ENCODE data around the gene ADGRB3. TPM values are rescaled to one million over a fixed set of nuclear protein-coding genes. Genes with fewer than 3 reads are reported as not detected.

ADGRB3 gene
- total RNA-seq, 2 donors from 2014 or later, result not detected

DNA sequence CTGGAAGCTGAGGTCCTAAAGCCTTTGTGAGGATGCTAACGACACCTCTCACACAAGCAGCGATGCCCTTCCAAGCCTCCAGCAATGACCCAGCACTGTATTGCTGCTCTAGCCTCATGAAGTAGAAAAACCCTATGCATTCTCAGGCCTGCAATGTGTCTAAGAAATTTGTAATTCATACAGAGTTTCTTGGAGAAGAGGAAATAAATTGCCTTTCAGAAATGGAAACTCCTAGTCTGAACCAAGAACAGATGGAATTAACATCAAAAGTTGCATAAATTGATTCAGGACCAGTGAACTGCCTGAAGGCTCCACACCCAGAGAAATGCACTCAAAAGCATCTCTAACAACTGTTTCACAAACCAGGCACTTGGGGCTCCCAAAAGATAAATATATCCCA, 353.6 kb downstream of the ADGRB3 start:
- H3K27me3 Mint-ChIP-seq, result no peaks in the 10 kb centered on the region
- no peaks in the 10 kb centered on the region for H3K36me3 Mint-ChIP-seq (ENCODE audit: low read depth)
- no peak for DNase-seq
- no peak overlapping the region for H3K4me3 Mint-ChIP-seq
- no peaks in the 10 kb centered on the region for H3K9me3 ChIP-seq (ENCODE audit: control insufficient read depth, low read length, poor library complexity, severe bottlenecking)
- ATAC-seq, result no peak
- H3K27ac Mint-ChIP-seq, result no peak overlapping the region
- H3K4me1 Mint-ChIP-seq, result no peaks in the 10 kb centered on the region

DNA sequence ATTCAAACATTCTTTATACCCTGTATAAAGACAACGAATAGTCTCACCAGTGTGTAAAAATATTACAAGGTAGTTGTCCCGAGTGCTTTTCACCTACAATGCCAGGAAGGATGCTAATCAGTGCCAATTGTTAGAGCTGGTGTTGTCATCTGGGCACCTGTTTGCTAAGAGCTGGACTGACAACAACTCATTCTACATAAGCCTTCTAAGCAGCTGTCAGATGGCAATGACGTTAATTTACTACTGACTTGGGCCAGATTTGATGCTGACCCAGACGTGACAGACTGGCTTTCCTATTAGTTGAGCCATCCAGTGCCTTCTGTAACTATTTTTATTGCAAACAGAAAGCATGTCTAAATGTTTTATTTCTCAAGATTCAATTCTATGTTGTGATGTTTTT, 355.2 kb downstream of the ADGRB3 start:
- Mint-ChIP-seq H3K27ac (no peak overlapping the region), H3K4me3 (no peak overlapping the region), H3K27me3 (no peaks in the 10 kb centered on the region), H3K4me1 (no peaks in the 10 kb centered on the region), H3K36me3 (ENCODE audit: low read depth) (no peaks in the 10 kb centered on the region)
- DNase-seq (no peak), ATAC-seq (no peak)
- H3K9me3 ChIP-seq (ENCODE audit: control insufficient read depth, low read length, poor library complexity, severe bottlenecking), result no peaks in the 10 kb centered on the region

DNA sequence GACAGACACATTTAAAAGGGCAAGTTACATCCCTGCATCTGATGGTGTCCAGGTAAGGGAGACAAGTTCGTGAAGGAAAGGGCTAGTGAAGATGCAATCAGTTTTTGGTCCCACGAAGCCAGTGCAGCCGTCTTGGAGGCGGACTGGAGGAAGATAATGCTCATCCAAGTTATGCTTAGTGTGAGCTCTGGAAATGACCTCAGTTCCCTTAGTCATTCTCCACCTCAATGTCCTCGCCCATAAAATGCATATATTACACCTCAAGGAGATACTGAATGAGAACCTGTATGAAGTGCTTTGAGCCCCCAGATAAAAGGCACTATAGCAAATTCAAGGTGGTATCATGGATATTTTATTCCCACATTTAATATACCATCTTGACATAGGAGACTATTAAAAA, 358.8 kb downstream of the ADGRB3 start:
- ATAC-seq (no peak), DNase-seq (no peak)
- Mint-ChIP-seq H3K27me3 (no peaks in the 10 kb centered on the region), H3K27ac (no peak overlapping the region), H3K4me1 (no peaks in the 10 kb centered on the region), H3K4me3 (no peak overlapping the region), H3K36me3 (ENCODE audit: low read depth) (no peaks in the 10 kb centered on the region)
- no peaks in the 10 kb centered on the region for H3K9me3 ChIP-seq (ENCODE audit: control insufficient read depth, low read length, poor library complexity, severe bottlenecking)

DNA sequence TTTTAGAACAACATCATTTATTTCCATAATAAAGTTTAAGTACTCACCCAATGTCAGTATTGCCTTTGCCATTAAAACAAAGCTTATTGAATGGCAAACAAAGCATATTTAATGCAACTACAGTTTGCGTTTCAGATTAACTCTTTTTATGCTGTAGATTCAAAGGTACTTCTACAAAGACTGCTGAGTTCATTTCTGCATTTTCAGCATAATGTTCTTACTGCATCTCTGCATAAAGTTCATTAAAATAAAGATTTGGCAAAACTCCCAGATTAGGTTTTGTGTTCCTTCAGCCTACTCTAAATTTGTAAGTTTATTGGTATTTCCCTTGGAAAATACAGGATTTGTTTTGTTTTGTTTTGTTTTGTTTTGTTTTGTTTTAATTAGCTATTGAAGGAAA, 359.4 kb downstream of the ADGRB3 start:
- H3K4me3 Mint-ChIP-seq, result no peak overlapping the region
- no peaks in the 10 kb centered on the region for H3K27me3 Mint-ChIP-seq
- DNase-seq (no peak), ATAC-seq (no peak)
- no peaks in the 10 kb centered on the region for H3K4me1 Mint-ChIP-seq
- no peaks in the 10 kb centered on the region for H3K9me3 ChIP-seq (ENCODE audit: control insufficient read depth, low read length, poor library complexity, severe bottlenecking)
- H3K36me3 Mint-ChIP-seq (ENCODE audit: low read depth), result no peaks in the 10 kb centered on the region
- no peak overlapping the region for H3K27ac Mint-ChIP-seq

DNA sequence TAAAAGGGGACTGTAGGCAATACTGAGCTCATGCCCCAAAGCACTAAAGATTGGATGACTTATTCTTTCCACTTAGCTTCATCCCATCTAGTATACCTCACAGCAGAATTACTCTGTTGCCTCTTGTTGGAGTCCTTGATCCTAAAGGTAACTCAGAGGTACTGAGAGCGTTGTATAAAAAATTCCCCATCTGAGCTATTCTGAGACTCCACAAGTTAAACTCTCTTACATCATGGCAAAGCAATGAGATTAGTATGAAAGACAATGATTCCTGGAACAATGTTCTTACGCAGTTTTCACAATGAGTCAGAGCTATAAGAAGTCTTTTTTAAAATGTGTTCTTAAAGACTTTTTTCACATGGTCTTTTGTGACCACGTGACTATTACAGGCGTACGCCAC, 370.1 kb downstream of the ADGRB3 start:
- Mint-ChIP-seq H3K4me1 (no peaks in the 10 kb centered on the region), H3K36me3 (ENCODE audit: low read depth) (no peaks in the 10 kb centered on the region), H3K27ac (no peak overlapping the region), H3K27me3 (no peaks in the 10 kb centered on the region), H3K4me3 (no peak overlapping the region)
- no peaks in the 10 kb centered on the region for H3K9me3 ChIP-seq (ENCODE audit: control insufficient read depth, low read length, poor library complexity, severe bottlenecking)
- no peak for ATAC-seq
- DNase-seq, result no peak

DNA sequence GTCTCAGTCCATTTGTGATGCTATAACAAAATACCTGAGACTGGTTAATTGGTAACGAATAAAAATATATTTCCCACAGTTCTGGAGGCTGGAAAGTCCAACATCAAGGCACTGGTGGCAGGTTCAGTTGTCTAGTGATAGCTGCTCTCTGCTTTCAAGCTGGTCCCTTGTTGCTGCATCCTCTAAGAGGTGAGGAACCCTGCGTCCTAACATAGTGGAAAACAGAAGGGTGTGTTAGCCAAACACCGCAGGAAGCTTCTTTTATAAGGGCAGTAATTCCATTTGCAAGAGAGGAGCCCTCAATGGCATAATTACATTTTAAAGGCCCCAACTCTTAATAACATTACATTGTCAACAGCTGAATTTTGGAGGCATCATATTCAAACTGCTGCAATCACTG, 372.7 kb downstream of the ADGRB3 start:
- Mint-ChIP-seq H3K4me3 (no peak overlapping the region), H3K27ac (no peak overlapping the region), H3K4me1 (no peaks in the 10 kb centered on the region), H3K36me3 (ENCODE audit: low read depth) (no peaks in the 10 kb centered on the region), H3K27me3 (no peaks in the 10 kb centered on the region)
- no peaks in the 10 kb centered on the region for H3K9me3 ChIP-seq (ENCODE audit: control insufficient read depth, low read length, poor library complexity, severe bottlenecking)
- ATAC-seq (no peak), DNase-seq (no peak)

DNA sequence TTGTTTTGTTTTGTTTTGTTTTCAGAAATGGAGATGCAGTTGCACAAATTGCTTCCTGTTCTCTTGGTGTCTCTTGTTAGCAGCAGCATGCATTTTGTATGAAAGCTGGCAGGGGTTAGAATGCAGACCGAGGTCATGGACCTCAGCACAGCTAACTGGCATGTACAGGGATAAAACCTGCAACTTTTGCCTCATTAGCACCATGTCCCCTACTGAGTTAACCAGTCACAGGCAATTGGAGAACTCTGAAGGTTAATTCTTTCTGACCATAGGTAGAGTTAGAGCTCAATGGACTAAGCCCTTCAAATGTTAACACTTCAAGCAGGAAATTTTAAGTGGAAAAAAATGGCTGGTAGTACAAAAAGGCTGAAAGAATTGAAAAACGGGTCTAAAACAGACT, 377.1 kb downstream of the ADGRB3 start:
- no peak for DNase-seq
- no peak for ATAC-seq
- H3K27me3 Mint-ChIP-seq, result no peaks in the 10 kb centered on the region
- H3K4me1 Mint-ChIP-seq, result no peaks in the 10 kb centered on the region
- H3K9me3 ChIP-seq (ENCODE audit: control insufficient read depth, low read length, poor library complexity, severe bottlenecking), result no peaks in the 10 kb centered on the region
- no peak overlapping the region for H3K4me3 Mint-ChIP-seq
- H3K36me3 Mint-ChIP-seq (ENCODE audit: low read depth), result no peaks in the 10 kb centered on the region
- no peak overlapping the region for H3K27ac Mint-ChIP-seq

DNA sequence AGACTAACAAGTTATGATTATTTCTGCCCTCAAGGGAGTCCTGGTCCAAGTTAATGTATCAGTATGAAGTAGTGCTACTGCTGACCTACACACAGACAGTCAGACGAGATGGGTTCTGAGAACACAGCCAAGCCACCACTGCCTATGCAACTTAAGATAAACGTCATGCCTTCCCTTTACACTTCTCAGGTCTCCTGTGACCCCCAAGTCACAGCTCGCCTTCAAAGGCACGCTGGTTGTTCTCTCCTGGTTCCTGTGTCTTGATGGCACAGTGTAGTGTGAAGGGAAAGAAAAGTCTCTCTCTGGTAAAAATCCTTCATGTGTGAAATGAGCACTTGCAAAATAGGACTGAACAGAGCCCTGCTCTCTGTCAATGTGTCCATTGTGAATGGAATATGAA, 377.8 kb downstream of the ADGRB3 start:
- no peaks in the 10 kb centered on the region for H3K27me3 Mint-ChIP-seq
- H3K27ac Mint-ChIP-seq, result no peak overlapping the region
- DNase-seq, result no peak
- no peak for ATAC-seq
- H3K4me1 Mint-ChIP-seq, result no peaks in the 10 kb centered on the region
- H3K36me3 Mint-ChIP-seq (ENCODE audit: low read depth), result no peaks in the 10 kb centered on the region
- no peak overlapping the region for H3K4me3 Mint-ChIP-seq
- no peaks in the 10 kb centered on the region for H3K9me3 ChIP-seq (ENCODE audit: control insufficient read depth, low read length, poor library complexity, severe bottlenecking)

DNA sequence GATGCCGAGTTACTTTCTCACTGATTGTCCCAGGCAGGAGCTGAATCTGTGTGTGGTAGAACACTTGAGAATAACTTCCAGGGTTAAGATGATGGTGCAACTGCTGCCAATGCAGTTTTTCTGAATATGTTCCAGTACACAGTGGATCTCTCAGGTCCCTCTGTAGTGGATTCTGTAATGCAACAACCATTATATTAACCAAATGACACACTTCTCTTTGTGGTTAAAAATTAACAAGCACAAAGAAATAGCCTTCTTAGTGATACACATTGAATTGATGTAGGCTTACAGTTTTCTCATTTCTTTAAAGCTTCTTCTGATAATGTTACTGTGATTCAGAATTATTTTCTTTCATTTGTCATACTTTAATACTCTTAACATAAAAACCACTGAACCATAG, 383.8 kb downstream of the ADGRB3 start:
- H3K9me3 ChIP-seq (ENCODE audit: control insufficient read depth, low read length, poor library complexity, severe bottlenecking), result no peaks in the 10 kb centered on the region
- no peak overlapping the region for H3K4me3 Mint-ChIP-seq
- H3K27me3 Mint-ChIP-seq, result no peaks in the 10 kb centered on the region
- no peaks in the 10 kb centered on the region for H3K36me3 Mint-ChIP-seq (ENCODE audit: low read depth)
- ATAC-seq (no peak), DNase-seq (no peak)
- no peaks in the 10 kb centered on the region for H3K4me1 Mint-ChIP-seq
- H3K27ac Mint-ChIP-seq, result no peak overlapping the region

DNA sequence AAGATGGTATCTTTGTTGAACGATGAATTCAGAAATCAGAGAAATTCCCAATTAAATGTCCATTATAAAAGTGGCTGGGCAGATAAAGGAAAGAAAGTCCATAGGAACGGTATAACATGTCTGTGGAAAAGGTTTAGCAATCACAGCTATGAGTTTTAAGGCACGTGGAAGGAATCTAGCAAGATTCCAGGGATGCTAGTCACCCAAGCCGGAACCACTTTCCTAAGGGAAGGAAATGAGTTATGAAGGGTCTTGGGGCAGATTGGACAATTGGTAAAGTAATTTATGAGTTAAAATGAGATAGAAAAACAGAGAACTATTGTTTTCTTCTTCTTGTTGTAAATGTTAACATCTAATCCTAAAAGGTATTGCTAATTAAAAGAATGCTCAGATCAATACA, 384.8 kb downstream of the ADGRB3 start:
- no peak for ATAC-seq
- H3K27ac Mint-ChIP-seq, result no peak overlapping the region

DNA sequence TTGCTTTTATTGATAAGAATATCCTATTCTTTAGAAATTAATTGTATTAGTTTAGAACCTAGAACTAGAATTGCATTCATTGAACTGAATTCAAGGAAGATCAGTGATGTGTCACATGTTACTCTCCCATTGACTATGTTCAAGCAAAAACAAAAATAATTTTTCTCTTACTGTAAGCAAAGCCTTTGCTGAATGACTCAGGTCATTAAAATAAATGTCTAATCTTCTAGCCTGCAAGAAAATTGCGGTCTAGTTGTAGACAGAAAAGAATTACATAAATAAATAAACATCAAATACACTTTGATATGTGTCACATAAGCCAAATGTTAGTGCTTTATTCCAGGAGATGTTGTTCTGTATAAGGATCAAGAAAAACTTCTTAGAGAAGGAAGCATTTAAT, 387.9 kb downstream of the ADGRB3 start:
- Mint-ChIP-seq H3K4me3 (no peak overlapping the region), H3K36me3 (ENCODE audit: low read depth) (no peaks in the 10 kb centered on the region), H3K4me1 (no peaks in the 10 kb centered on the region), H3K27me3 (no peaks in the 10 kb centered on the region), H3K27ac (no peak overlapping the region)
- H3K9me3 ChIP-seq (ENCODE audit: control insufficient read depth, low read length, poor library complexity, severe bottlenecking), result no peaks in the 10 kb centered on the region
- ATAC-seq (no peak), DNase-seq (no peak)

More for the DNA sequence above, 384.8 kb downstream of the ADGRB3 start:
- H3K4me1 Mint-ChIP-seq, result no peaks in the 10 kb centered on the region
- no peaks in the 10 kb centered on the region for H3K27me3 Mint-ChIP-seq
- no peaks in the 10 kb centered on the region for H3K9me3 ChIP-seq (ENCODE audit: control insufficient read depth, low read length, poor library complexity, severe bottlenecking)
- H3K36me3 Mint-ChIP-seq (ENCODE audit: low read depth), result no peaks in the 10 kb centered on the region
- H3K4me3 Mint-ChIP-seq, result no peak overlapping the region
- DNase-seq, result no peak

DNA sequence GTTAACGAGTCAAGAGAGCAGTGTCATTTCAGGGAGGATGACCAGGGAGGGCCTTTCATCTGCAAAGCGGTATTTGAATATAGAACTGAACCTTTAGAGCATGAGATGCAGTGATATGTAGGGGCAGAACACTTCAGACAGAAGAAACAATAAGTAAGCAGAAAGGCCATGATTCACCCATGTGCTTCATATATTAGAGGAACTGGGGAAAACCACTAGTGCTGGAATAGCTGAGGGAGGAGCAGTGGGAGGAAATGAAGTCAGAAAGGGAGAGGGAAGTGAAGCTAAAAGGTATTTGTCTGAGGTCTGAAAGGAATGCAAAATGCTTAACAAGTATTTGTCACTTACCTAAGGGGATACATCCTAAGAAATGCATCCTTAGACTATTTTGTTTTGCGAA, 391.2 kb downstream of the ADGRB3 start:
- H3K36me3 Mint-ChIP-seq (ENCODE audit: low read depth), result no peaks in the 10 kb centered on the region
- DNase-seq (no peak), ATAC-seq (no peak)
- H3K4me1 Mint-ChIP-seq, result no peaks in the 10 kb centered on the region
- no peaks in the 10 kb centered on the region for H3K27me3 Mint-ChIP-seq
- no peak overlapping the region for H3K4me3 Mint-ChIP-seq
- no peaks in the 10 kb centered on the region for H3K9me3 ChIP-seq (ENCODE audit: control insufficient read depth, low read length, poor library complexity, severe bottlenecking)
- no peak overlapping the region for H3K27ac Mint-ChIP-seq

DNA sequence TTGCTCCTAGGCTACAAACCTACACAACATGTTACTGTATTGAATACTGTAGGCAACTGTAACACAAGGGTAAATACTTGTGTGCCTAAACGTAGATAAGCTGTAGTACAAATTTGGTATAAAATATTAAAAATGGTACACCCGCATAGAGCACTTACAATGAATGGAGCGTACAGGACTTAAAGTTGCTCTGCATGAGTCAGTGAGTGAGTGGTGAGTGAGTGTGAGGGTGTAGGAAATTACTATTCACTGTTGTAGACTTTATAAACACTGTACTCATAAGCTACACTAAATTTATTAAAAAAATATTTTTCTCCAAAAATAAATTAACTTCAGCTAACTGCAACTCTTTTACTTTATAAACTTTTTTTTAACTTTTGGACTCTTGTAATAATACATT, 391.6 kb downstream of the ADGRB3 start:
- Mint-ChIP-seq H3K4me1 (no peaks in the 10 kb centered on the region), H3K27ac (no peak overlapping the region), H3K4me3 (no peak overlapping the region), H3K27me3 (no peaks in the 10 kb centered on the region), H3K36me3 (ENCODE audit: low read depth) (no peaks in the 10 kb centered on the region)
- no peaks in the 10 kb centered on the region for H3K9me3 ChIP-seq (ENCODE audit: control insufficient read depth, low read length, poor library complexity, severe bottlenecking)
- DNase-seq (no peak), ATAC-seq (no peak)

DNA sequence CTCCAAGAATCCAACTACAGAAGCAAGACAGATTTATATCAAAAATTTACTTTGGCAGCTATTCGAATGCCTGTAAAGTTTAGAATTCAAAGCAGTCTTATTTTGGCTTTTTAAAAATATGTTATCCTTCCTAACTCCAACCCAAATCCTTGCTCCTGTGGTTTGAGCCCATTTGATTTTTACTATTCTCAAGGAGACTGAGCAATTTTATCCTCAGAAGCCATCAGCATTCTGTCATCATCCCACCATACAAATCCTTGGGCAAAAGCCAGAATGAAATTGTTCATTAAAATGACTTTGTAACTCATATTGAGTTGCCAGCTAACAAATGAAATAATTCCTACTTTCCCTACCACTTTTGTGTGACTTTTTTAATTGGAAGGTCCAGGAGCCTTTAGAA, 392.8 kb downstream of the ADGRB3 start:
- Mint-ChIP-seq H3K27me3 (no peaks in the 10 kb centered on the region), H3K36me3 (ENCODE audit: low read depth) (no peaks in the 10 kb centered on the region), H3K27ac (no peak overlapping the region), H3K4me1 (no peaks in the 10 kb centered on the region), H3K4me3 (no peak overlapping the region)
- ATAC-seq (no peak), DNase-seq (no peak)
- H3K9me3 ChIP-seq (ENCODE audit: control insufficient read depth, low read length, poor library complexity, severe bottlenecking), result no peaks in the 10 kb centered on the region

DNA sequence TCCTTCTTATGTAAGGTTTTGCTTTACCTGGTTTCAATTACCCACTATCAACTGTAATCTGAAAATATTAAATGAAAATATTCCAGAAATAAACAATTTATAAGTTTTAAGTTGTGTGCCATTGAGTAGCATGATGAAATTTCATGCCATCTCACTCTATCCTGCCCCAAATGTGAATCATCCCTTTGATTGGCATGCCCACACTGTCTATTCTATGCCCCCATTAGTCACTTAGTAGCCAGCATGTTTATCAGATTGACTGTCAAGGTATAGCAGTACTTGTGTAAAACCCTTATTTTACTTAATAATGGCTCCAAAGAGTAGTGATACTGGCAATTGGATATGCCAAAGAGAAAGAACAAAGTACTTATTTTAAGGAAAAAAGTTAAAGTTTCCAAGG, 403.8 kb downstream of the ADGRB3 start:
- no peaks in the 10 kb centered on the region for H3K36me3 Mint-ChIP-seq (ENCODE audit: low read depth)
- no peak for ATAC-seq
- no peaks in the 10 kb centered on the region for H3K4me1 Mint-ChIP-seq
- H3K27ac Mint-ChIP-seq, result no peak overlapping the region
- no peaks in the 10 kb centered on the region for H3K9me3 ChIP-seq (ENCODE audit: control insufficient read depth, low read length, poor library complexity, severe bottlenecking)
- no peak overlapping the region for H3K4me3 Mint-ChIP-seq
- H3K27me3 Mint-ChIP-seq, result no peaks in the 10 kb centered on the region
- no peak for DNase-seq
